ENCODE data around the gene UBE2G1. TPM values are rescaled to one million over a fixed set of nuclear protein-coding genes. Genes with fewer than 3 reads are reported as not detected.
A peak's percentile ranks its signal among the peaks of the same experiment; 100 is the strongest.

The UBE2G1 gene
- total and polyA plus RNA-seq, 4 donors = 8.0 to 47.5 (median 34.4) TPM

GRCh38 chr17:4394208-4395110, 28.0 kb upstream of the UBE2G1 start:
- Histone ChIP-seq H3K9ac (ENCODE audit: insufficient read depth in 1 of 2, low read length in 2 of 2) (no peak overlapping the region), H3K9me3 (ENCODE audit: control insufficient read depth in 4 of 4, insufficient read depth in 3 of 4, low read length in 3 of 4) (no peaks in the 10 kb centered on the region), H3K4me3 (no peak overlapping the region), H3K36me3 (ENCODE audit: control insufficient read depth in 4 of 4, insufficient read depth in 4 of 4, low read length in 4 of 4) (no peaks in the 10 kb centered on the region), H3K27me3 (ENCODE audit: control insufficient read depth in 3 of 3, insufficient read depth in 3 of 3, low read length in 2 of 3) (no peaks in the 10 kb centered on the region), H3K4me1 (ENCODE audit: control insufficient read depth in 5 of 5, insufficient read depth in 5 of 5, low read length in 5 of 5) (no peaks in the 10 kb centered on the region), H3K27ac (ENCODE audit: low read depth in 1 of 2, low read length in 1 of 2) (no peak overlapping the region)
- 94 to 96% methylated on average over 5 of the region's 5 CpGs for WGBS, 2 donors
- DNase-seq (no peak), ATAC-seq (ENCODE audit: insufficient read depth, low FRiP score) (no peak)
- no peak for TF ChIP-seq CTCF (IDR thresholded peaks at IDR 0.05; ENCODE audit: control extremely low read depth, extremely low read depth)

GRCh38 chr17:4393806-4394205, 27.3 kb upstream of the UBE2G1 start:
- ATAC-seq (ENCODE audit: insufficient read depth, low FRiP score) (no peak), DNase-seq (no peak)
- WGBS, 2 donors = 77 to 91% methylated on average over 7 of the region's 7 CpGs
- no peak for TF ChIP-seq CTCF (IDR thresholded peaks at IDR 0.05; ENCODE audit: control extremely low read depth, extremely low read depth)
- H3K36me3 ChIP-seq (ENCODE audit: control insufficient read depth in 4 of 4, insufficient read depth in 4 of 4, low read length in 4 of 4) = no peaks in the 10 kb centered on the region
- no peak overlapping the region for H3K27ac ChIP-seq (ENCODE audit: low read depth in 1 of 2, low read length in 1 of 2)
- H3K4me1 ChIP-seq (ENCODE audit: control insufficient read depth in 5 of 5, insufficient read depth in 5 of 5, low read length in 5 of 5) = peaks cover 0 to 4% (median 0%) of the 10 kb centered on the region in 5 donors
- no peak overlapping the region for H3K9ac ChIP-seq (ENCODE audit: insufficient read depth in 1 of 2, low read length in 2 of 2)
- H3K9me3 ChIP-seq (ENCODE audit: control insufficient read depth in 4 of 4, insufficient read depth in 3 of 4, low read length in 3 of 4) = no peaks in the 10 kb centered on the region
- H3K4me3 ChIP-seq = no peak overlapping the region
- no peaks in the 10 kb centered on the region for H3K27me3 ChIP-seq (ENCODE audit: control insufficient read depth in 3 of 3, insufficient read depth in 3 of 3, low read length in 2 of 3)

DNA sequence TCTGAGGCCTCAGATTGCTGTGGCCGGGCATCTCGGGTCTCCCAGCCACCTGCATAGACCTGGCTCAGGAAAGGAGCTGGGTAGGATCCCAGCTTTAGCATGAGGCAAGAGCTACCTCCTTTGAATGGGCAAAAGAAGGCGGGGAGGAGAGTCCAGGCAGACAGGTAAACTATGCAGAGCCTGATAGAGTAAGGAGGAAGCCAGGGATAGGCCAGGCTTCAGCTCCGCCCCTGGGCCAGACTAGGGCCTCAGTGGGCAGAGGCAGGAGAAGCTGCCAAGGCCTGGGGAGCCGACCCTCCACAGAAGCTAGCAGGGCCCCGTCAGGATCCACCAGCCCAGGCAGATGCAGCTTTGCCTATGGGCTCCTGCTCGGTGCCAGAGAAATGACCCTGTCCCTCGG, 22.6 kb upstream of the UBE2G1 start:
- Histone ChIP-seq H3K9me3 (ENCODE audit: control insufficient read depth in 4 of 4, insufficient read depth in 3 of 4, low read length in 3 of 4) (no peaks in the 10 kb centered on the region), H3K4me3 (no peak overlapping the region), H3K27me3 (ENCODE audit: control insufficient read depth in 3 of 3, insufficient read depth in 3 of 3, low read length in 2 of 3) (no peaks in the 10 kb centered on the region), H3K36me3 (ENCODE audit: control insufficient read depth in 4 of 4, insufficient read depth in 4 of 4, low read length in 4 of 4) (no peaks in the 10 kb centered on the region), H3K4me1 (ENCODE audit: control insufficient read depth in 5 of 5, insufficient read depth in 5 of 5, low read length in 5 of 5) (peaks cover 0 to 4% (median 0%) of the 10 kb centered on the region in 5 donors), H3K27ac (ENCODE audit: low read depth in 1 of 2, low read length in 1 of 2) (no peak overlapping the region), H3K9ac (ENCODE audit: insufficient read depth in 1 of 2, low read length in 2 of 2) (no peak overlapping the region)
- no peak for ATAC-seq (ENCODE audit: insufficient read depth, low FRiP score)
- DNase-seq = peak in 2 of 3 donors; percentile 19 to 24
- no peak for TF ChIP-seq CTCF (IDR thresholded peaks at IDR 0.05; ENCODE audit: control extremely low read depth, extremely low read depth)
- WGBS, 2 donors = 79 to 82% methylated on average over 8 of the region's 8 CpGs

Measured in lung (tissue), 12 donors.